GM18505 (cell line): ENCODE data around the gene FAM240B.

Experiments
- ATAC-seq: cut with Tn5 transposase; IDR thresholded peaks from one replicate; pipeline ENCODE4 v1.9.1; 2021; ENCODE audit not compliant: unreplicated experiment
- POLR2A ChIP-seq: IDR thresholded peaks from 4 replicates; pipeline ENCODE4 v1.6.1; 2011; ENCODE audit warnings: borderline replicate concordance; ENCODE audit not compliant: insufficient read depth, insufficient read length; ENCODE audit errors: extremely low read depth

Gene FAM240B

GRCh38 chr9:38671748-38672147, 48.2 kb downstream of the FAM240B start:
- no peak for TF ChIP-seq POLR2A
- no peak for ATAC-seq

DNA sequence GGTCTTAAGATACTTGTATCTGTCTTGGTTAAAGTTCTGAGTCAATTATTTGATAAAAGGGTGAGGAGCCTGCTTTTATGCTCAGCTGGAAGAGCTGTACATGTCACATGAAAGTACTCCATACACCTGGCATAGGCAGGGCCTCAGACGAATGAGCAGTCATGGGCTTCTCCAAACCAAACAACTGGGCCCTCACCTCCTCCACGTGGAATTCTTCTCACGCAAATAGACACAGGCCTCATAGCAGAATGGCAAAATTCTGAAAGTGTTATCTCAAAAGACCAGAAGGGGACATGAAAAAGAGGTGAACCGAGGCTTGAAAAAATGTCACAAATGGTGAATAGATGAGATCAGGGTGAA, 48.6 kb downstream of the FAM240B start:
- ATAC-seq: no peak
- no peak for TF ChIP-seq POLR2A

- TF ChIP-seq POLR2A: no peak
- ATAC-seq: no peak
Measured at GRCh38 chr9:38670542-38671371, 49.2 kb downstream of the FAM240B start.

DNA sequence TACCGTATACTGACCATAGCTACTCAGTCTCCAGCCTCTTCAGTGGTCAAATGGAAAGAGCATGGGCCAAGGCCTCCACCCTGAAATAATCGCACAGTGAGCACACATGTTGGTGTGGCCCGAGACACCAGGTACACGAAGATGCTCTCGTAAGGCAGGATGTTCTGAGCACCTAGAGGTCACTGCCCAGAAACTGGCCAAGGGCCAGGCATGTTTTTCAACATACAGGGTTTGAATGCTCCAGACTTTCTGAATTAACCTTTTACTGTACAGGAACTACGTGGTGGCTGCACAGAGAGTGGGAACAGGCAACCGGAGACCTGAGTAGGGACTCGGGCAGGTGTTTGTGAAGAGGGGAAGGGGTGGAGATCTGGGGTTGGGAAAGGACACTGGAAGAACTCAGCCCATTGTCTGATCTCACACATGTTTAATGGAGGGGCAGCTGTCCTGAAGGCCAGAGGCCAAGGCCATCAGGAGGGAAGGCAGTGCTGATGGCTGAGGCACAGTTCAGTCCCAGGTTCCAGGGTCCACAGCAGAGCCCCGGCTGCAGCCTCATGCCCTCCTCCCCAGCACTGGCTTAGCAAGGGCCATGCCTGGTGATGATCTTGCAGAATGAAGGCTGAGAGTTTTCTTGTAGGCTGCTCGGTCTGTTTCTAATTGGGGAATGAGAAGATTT, 51.0 kb downstream of the FAM240B start:
- TF ChIP-seq POLR2A: no peak
- ATAC-seq: no peak

- ATAC-seq: no peak
- TF ChIP-seq POLR2A: no peak
Measured at GRCh38 chr9:38662763-38663593, 57.0 kb downstream of the FAM240B start.

DNA sequence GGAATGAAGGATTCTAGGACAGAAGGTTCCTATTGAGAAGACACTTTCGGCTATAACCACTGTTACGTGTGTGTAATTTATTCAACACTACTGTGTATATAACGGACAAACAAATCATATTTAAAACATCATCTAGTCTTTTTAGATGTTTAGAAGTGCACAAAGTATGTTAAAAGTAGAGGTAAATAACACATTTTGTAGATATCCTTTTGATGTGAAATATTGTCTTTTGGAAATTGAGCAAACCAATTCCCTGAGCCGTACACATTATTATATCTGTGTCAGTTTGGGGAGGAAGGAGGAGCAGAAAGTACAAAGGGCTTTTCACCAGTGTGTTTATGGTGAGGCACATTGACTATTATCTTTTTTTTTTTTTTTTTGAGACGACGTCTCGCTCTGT, 60.4 kb downstream of the FAM240B start:
- TF ChIP-seq POLR2A: no peak
- ATAC-seq: no peak

DNA sequence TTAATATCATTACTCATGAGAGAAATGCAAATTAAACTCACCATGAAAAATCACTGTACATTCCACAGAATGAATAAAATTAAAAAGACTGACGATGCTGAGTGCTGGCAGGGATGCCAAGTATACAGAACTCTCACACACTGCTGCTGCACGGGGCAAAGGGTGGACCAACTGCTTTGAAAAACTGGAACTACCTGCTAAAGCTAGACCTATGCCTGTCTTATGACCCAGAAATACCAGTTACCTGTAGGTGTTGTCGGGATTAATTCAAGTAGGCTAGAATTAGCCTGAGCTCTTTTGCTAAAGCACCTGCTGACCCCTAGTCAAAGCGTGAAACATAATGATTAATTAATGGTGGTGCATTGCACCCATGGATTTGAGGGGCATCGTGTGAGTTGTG, 63.0 kb downstream of the FAM240B start:
- no peak for ATAC-seq
- no peak for TF ChIP-seq POLR2A

GRCh38 chr9:38652486-38652885, 67.4 kb downstream of the FAM240B start:
- TF ChIP-seq POLR2A: no peak
- no peak for ATAC-seq

- TF ChIP-seq POLR2A: no peak
- ATAC-seq: no peak
Measured at GRCh38 chr9:38652044-38652443, 67.9 kb downstream of the FAM240B start.

DNA sequence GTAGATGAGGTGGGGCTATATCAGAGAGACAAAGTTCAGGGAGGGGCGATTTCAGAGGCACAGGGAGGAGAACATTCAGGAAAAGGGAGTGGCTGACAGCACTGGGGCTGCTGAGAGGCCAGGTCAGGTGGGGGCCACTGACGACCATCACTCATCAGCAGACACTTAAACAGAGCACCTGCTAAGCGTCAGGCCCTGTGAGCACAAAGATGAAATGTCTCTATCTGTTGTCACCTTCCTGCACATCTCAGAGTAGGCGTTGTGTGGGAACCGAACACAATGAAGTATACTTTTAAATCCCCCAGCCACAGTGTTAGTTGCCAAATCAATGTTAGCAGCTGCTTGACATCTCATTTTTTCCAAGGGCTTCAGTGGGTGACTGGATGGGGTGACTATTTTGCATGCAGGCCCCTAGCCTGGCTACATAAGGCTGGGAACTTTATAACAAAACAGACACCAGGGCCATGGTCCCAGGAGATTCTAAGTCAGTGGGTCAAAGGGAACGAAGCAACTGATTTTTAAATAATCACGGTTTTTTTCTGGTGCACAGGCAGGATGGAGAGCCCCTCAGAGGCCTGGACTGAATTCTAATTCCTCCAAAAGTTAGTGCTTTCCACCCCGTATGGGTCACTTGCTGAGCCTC, 68.4 kb downstream of the FAM240B start:
- ATAC-seq: no peak
- TF ChIP-seq POLR2A: no peak

- ATAC-seq: no peak
- no peak for TF ChIP-seq POLR2A
Measured at GRCh38 chr9:38650564-38650963, 69.4 kb downstream of the FAM240B start.

- no peak for ATAC-seq
- no peak for TF ChIP-seq POLR2A
Measured at GRCh38 chr9:38649731-38650363, 70.1 kb downstream of the FAM240B start.

DNA sequence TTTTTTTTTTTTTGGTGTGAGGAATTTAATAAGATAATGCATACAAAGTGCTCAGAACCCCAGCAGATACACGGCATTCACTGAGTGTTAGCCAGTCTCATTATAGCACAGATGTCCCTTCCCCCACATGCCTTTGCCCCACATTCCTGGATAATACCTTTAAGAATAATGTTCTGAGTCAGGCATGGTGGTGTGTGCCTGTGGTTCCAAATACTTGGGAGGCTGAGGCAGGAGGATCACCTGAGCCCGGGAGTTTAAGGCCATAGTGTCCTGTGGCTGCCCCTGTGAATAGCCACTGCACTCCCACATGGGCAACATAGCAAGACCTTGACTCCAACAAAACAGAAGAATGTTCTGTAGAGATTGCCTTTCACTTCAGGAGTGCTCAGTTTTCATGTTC, 75.3 kb downstream of the FAM240B start:
- no peak for ATAC-seq

More for the DNA sequence above, 75.3 kb downstream of the FAM240B start:
- no peak for TF ChIP-seq POLR2A
